Glutamatergic neuron (in vitro differentiated cells): Measurements from ENCODE around the gene SLC23A2. TPM values are rescaled to one million over a fixed set of nuclear protein-coding genes. Genes with fewer than 3 reads are reported as not detected.
"Not testable (repeated sequence)": the region's sequence is repeated elsewhere in the genome, so short reads cannot be mapped to it uniquely, and the experiment has no call there.

Source experiments
- DNase-seq: peaks from one replicate; pipeline ENCODE4 v3.0.0; 2022
- H3K27ac Mint-ChIP-seq: one replicate; pipeline ENCODE4 v1.8.0; 2020; ENCODE audit warnings: mild to moderate bottlenecking, mixed read lengths, inconsistent platforms; ENCODE audit not compliant: unreplicated experiment
- H3K27me3 Mint-ChIP-seq: one replicate; pipeline ENCODE4 v1.8.0; 2020; ENCODE audit warnings: mild to moderate bottlenecking, moderate library complexity, mixed read lengths, inconsistent platforms; ENCODE audit not compliant: unreplicated experiment
- H3K36me3 Mint-ChIP-seq: one replicate; pipeline ENCODE4 v1.8.0; 2020; ENCODE audit warnings: mild to moderate bottlenecking, mixed read lengths, inconsistent platforms; ENCODE audit not compliant: unreplicated experiment
- H3K4me1 Mint-ChIP-seq: one replicate; pipeline ENCODE4 v1.8.0; 2020; ENCODE audit warnings: mild to moderate bottlenecking, low read depth, mixed read lengths, inconsistent platforms; ENCODE audit not compliant: unreplicated experiment
- H3K4me3 Mint-ChIP-seq: one replicate; pipeline ENCODE4 v1.8.0; 2020; ENCODE audit warnings: mild to moderate bottlenecking, mixed read lengths, inconsistent platforms; ENCODE audit not compliant: unreplicated experiment
- H3K9me3 Mint-ChIP-seq: one replicate; pipeline ENCODE4 v1.8.0; 2020; ENCODE audit warnings: mild to moderate bottlenecking, moderate library complexity, mixed read lengths, inconsistent platforms; ENCODE audit not compliant: unreplicated experiment
- CTCF ChIP-seq: fragments of 200-600 bp; sonication (generic); IDR thresholded peaks from one replicate; pipeline ENCODE4 v1.5.0; 2021; ENCODE audit not compliant: partially characterized antibody, unreplicated experiment
- total RNA-seq: library from RNA; stranded (reverse); fragmentation: NEBNext Ultra II Directional; extraction: Animal tissue kit (Norgen Biotek cat#: 25700); gene quantifications from one replicate; pipeline ENCODE4 v1.2.1, GENCODE V29; 2021; ENCODE audit not compliant: unreplicated experiment

Gene SLC23A2
- total RNA-seq, 1 donor from 2014 or later = 20.4 TPM

GRCh38 chr20:5041433-5041832 is 40.1 kb upstream of the SLC23A2 start:
- Mint-ChIP-seq H3K4me1 (no peaks in the 10 kb centered on the region), H3K36me3 (no peaks in the 10 kb centered on the region), H3K27ac (no peak overlapping the region), H3K4me3 (no peak overlapping the region), H3K27me3 (peaks cover 4% of the 10 kb centered on the region), H3K9me3 (no peaks in the 10 kb centered on the region)
- no peak for DNase-seq
- no peak for TF ChIP-seq CTCF

DNA sequence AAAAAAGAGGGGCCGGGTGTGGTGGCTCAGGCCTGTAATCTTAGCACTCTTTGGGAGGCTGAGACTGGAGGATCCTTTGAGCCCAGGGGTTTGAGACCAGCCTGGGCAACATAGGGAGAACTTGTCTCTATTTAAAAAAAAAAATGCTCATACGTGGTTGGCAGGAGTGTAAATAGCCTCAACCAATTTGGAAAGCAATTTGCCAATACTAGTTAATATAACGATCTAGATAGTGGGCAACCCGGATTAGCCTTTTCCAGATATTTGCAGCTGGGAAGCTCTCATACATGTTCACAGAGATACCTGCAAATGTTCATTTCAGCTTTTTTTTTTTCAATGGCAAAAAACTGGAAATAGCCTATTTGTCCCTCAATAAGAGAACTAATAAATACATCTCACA is 39.0 kb upstream of the SLC23A2 start:
- no peaks in the 10 kb centered on the region for H3K9me3 Mint-ChIP-seq
- no peak overlapping the region for H3K4me3 Mint-ChIP-seq
- DNase-seq = no peak
- no peak overlapping the region for H3K27ac Mint-ChIP-seq
- no peak for TF ChIP-seq CTCF
- H3K27me3 Mint-ChIP-seq = peaks cover 4% of the 10 kb centered on the region
- H3K4me1 Mint-ChIP-seq = no peaks in the 10 kb centered on the region
- H3K36me3 Mint-ChIP-seq = no peaks in the 10 kb centered on the region

DNA sequence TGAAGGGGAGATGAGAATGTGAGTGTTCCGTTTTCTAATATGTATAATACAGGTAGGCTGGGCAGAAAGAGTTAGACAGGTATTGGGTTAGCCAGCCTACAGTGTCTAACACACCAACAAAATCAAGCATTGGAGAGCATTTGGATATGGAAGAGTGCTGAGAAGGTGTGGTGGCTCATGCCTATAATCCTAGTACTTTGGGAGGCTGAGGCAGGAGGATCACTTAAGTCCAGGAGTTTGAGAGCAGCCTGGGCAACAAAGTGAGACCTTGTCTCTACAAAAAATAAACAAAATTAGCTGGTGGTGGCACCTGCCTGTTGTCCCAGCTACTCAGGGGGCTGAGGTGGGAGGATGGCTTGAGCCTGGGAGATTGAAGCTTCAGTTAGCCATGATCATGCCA is 38.6 kb upstream of the SLC23A2 start:
- Mint-ChIP-seq H3K9me3 (no peaks in the 10 kb centered on the region), H3K27me3 (peaks cover 3% of the 10 kb centered on the region), H3K4me3 (no peak overlapping the region), H3K36me3 (no peaks in the 10 kb centered on the region), H3K4me1 (no peaks in the 10 kb centered on the region), H3K27ac (no peak overlapping the region)
- no peak for TF ChIP-seq CTCF
- no peak for DNase-seq

DNA sequence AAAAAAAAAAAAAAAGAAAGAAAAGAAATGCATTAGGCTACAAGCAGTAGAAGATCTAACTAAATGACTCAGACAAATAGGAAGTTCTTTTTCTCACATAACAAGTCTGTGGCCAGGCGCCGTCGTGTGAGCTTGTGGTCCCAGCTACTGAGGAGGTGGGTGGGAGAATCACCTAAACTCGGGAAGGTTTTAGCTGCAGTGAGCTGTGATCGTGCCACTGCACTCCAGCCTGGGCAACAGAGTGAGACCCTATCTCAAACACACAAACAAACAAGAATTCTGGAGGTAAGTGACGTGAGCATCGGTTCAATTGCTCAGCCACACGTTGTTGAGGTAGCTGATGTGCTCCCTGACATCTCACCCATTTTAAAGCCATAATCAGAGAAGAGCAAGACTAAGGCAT is 37.9 kb upstream of the SLC23A2 start:
- no peaks in the 10 kb centered on the region for H3K36me3 Mint-ChIP-seq
- H3K4me3 Mint-ChIP-seq = no peak overlapping the region
- no peak for DNase-seq
- H3K27ac Mint-ChIP-seq = no peak overlapping the region
- H3K27me3 Mint-ChIP-seq = peaks cover 1% of the 10 kb centered on the region
- no peaks in the 10 kb centered on the region for H3K9me3 Mint-ChIP-seq
- H3K4me1 Mint-ChIP-seq = no peaks in the 10 kb centered on the region
- TF ChIP-seq CTCF = no peak

DNA sequence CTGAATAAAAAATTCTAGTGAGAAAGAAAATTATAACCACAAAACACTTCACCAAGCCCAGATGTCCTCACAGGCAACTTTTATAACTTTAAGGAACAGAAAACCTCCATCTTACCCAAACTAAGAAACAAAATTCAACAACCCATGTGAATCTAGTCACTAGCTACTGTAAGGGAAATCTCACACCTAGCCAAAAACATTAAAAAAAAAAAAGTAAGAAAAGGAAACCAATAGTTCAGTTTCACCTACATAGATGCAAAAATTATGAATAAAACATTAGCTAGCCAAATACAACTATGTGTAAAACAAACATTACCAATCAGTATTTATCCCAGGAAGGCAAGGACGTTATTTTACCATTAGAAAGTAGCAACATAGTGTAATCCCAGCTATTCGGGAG is 35.5 kb upstream of the SLC23A2 start:
- DNase-seq = no peak
- no peak for TF ChIP-seq CTCF
- Mint-ChIP-seq H3K36me3 (no peaks in the 10 kb centered on the region), H3K4me1 (no peaks in the 10 kb centered on the region), H3K4me3 (no peak overlapping the region), H3K27me3 (peaks cover under 1% of the 10 kb centered on the region), H3K27ac (no peak overlapping the region), H3K9me3 (no peaks in the 10 kb centered on the region)

DNA sequence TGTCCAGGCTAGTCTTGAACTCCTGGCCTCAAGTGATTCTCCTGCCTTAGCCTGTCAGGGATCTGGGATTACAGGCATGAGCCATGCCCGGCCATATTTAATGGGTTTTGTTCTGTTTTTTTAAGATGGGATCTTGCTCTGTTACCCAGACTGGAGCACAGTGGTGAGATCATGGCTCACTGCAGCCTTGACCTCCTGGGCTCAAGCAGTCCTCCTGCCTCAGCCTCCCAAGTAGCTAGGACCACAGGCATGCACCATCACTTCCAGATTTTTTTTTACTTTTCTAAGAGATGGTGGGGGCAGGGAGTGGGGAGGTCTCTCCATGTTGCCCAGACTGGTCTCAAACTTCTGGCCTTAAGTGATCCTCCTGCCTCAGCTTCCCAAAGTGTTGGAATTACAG is 34.2 kb upstream of the SLC23A2 start:
- H3K27ac Mint-ChIP-seq, H3K36me3 Mint-ChIP-seq, H3K27me3 Mint-ChIP-seq, H3K4me3 Mint-ChIP-seq, DNase-seq, H3K4me1 Mint-ChIP-seq, H3K9me3 Mint-ChIP-seq: not testable (repeated sequence)
